ENCODE results near the gene ZNF624.

ZNF624 gene

GRCh38 chr17:16662936-16663335 is 9.3 kb upstream of the ZNF624 start:
- ChIA-PET POLR2A (no interaction called here), CTCF (no interaction called here)
- TF ChIP-seq FOXM1 (IDR thresholded peaks at IDR 0.05; ENCODE audit: borderline replicate concordance), result no peak
- TF ChIP-seq ZNF384 (IDR thresholded peaks at IDR 0.05), result no peak
- TF ChIP-seq ELF4 (IDR thresholded peaks at IDR 0.05), result no peak
- DNase-seq (ENCODE audit: extremely low spot score), result no peak

GRCh38 chr17:16661217-16661616 is 7.6 kb upstream of the ZNF624 start:
- POLR2A ChIA-PET, result no interaction called here
- no peak for TF ChIP-seq CTBP1 (IDR thresholded peaks at IDR 0.05; ENCODE audit: borderline replicate concordance)
- no peak for TF ChIP-seq LEF1 (IDR thresholded peaks at IDR 0.05; ENCODE audit: borderline replicate concordance)
- TF ChIP-seq ZNF384 (IDR thresholded peaks at IDR 0.05), result no peak
- TF ChIP-seq FOXA1 (IDR thresholded peaks at IDR 0.05), result no peak
- no peak for TF ChIP-seq NFRKB (IDR thresholded peaks at IDR 0.05)
- no peak for TF ChIP-seq SUZ12 (IDR thresholded peaks at IDR 0.05)
- no peak for TF ChIP-seq FOXK2 (IDR thresholded peaks at IDR 0.05)
- TF ChIP-seq ELF4 (IDR thresholded peaks at IDR 0.05), result no peak
- no peak for TF ChIP-seq SP1 (IDR thresholded peaks at IDR 0.05)
- no peak for TF ChIP-seq TARDBP (IDR thresholded peaks at IDR 0.05)
- no peak for TF ChIP-seq BHLHE40 (IDR thresholded peaks at IDR 0.05; ENCODE audit: borderline replicate concordance)
- TF ChIP-seq FOXM1 (IDR thresholded peaks at IDR 0.05; ENCODE audit: borderline replicate concordance), result no peak
- no peak for TF ChIP-seq L3MBTL2 (conservative IDR thresholded peaks at IDR 0.05)
- TF ChIP-seq HDGF (IDR thresholded peaks at IDR 0.05; ENCODE audit: borderline replicate concordance), result no peak
- DNase-seq (ENCODE audit: extremely low spot score), result no peak
- CTCF ChIA-PET, result no interaction called here

- no peak for DNase-seq (ENCODE audit: extremely low spot score)
- ChIA-PET CTCF (no interaction called here), POLR2A (interaction anchor here (1.6 to 1.9 kb wide), 2 partner anchors 117 to 214 kb away, joined by 9 read pairs; no protein-coding TSS in a partner anchor)
- TF ChIP-seq PKNOX1 (IDR thresholded peaks at IDR 0.05) (peak; percentile 18; the same call in 1 of the 2 replicates), CTBP1 (IDR thresholded peaks at IDR 0.05; ENCODE audit: borderline replicate concordance) (no peak), HDGF (IDR thresholded peaks at IDR 0.05; ENCODE audit: borderline replicate concordance) (no peak)
Observed at GRCh38 chr17:16652847-16653366, 743 bp downstream of the ZNF624 start.

- DNase-seq (ENCODE audit: extremely low spot score), result no peak
- CTCF ChIA-PET, result no interaction called here
- POLR2A ChIA-PET, result interaction anchor here (1.6 to 1.9 kb wide), 2 partner anchors 116 to 213 kb away, joined by 9 read pairs; no protein-coding TSS in a partner anchor
- TF ChIP-seq FOXK2 (IDR thresholded peaks at IDR 0.05) (no peak), TARDBP (IDR thresholded peaks at IDR 0.05) (no peak), L3MBTL2 (conservative IDR thresholded peaks at IDR 0.05) (no peak), FOXM1 (IDR thresholded peaks at IDR 0.05; ENCODE audit: borderline replicate concordance) (no peak)
Observed at GRCh38 chr17:16652252-16652651, 1.4 kb downstream of the ZNF624 start.

- no peak for DNase-seq (ENCODE audit: extremely low spot score)
- ChIA-PET CTCF (no interaction called here), POLR2A (no interaction called here)
- no peak for TF ChIP-seq ARNT (IDR thresholded peaks at IDR 0.05)
- TF ChIP-seq ELF4 (IDR thresholded peaks at IDR 0.05), result no peak
- no peak for TF ChIP-seq ZNF384 (IDR thresholded peaks at IDR 0.05)
- no peak for TF ChIP-seq NFRKB (IDR thresholded peaks at IDR 0.05)
- TF ChIP-seq FOXM1 (IDR thresholded peaks at IDR 0.05; ENCODE audit: borderline replicate concordance), result no peak
- no peak for TF ChIP-seq CTBP1 (IDR thresholded peaks at IDR 0.05; ENCODE audit: borderline replicate concordance)
- no peak for TF ChIP-seq LEF1 (IDR thresholded peaks at IDR 0.05; ENCODE audit: borderline replicate concordance)
- no peak for TF ChIP-seq FOXK2 (IDR thresholded peaks at IDR 0.05)
- no peak for TF ChIP-seq FOXA1 (IDR thresholded peaks at IDR 0.05)
- TF ChIP-seq SUZ12 (IDR thresholded peaks at IDR 0.05), result no peak
- TF ChIP-seq TARDBP (IDR thresholded peaks at IDR 0.05), result no peak
- TF ChIP-seq SP1 (IDR thresholded peaks at IDR 0.05), result no peak
- no peak for TF ChIP-seq PKNOX1 (IDR thresholded peaks at IDR 0.05)
- TF ChIP-seq HDGF (IDR thresholded peaks at IDR 0.05; ENCODE audit: borderline replicate concordance), result no peak
- no peak for TF ChIP-seq L3MBTL2 (conservative IDR thresholded peaks at IDR 0.05)
- TF ChIP-seq BHLHE40 (IDR thresholded peaks at IDR 0.05; ENCODE audit: borderline replicate concordance), result no peak
Observed at GRCh38 chr17:16649585-16649984, 4.1 kb downstream of the ZNF624 start.

GRCh38 chr17:16639438-16639837 is 14.2 kb downstream of the ZNF624 start:
- ChIA-PET POLR2A (no interaction called here), CTCF (no interaction called here)
- DNase-seq (ENCODE audit: extremely low spot score), result no peak
- TF ChIP-seq ARNT (IDR thresholded peaks at IDR 0.05), result no peak
- no peak for TF ChIP-seq TARDBP (IDR thresholded peaks at IDR 0.05)
- no peak for TF ChIP-seq SP1 (IDR thresholded peaks at IDR 0.05)
- TF ChIP-seq ZNF384 (IDR thresholded peaks at IDR 0.05), result no peak
- TF ChIP-seq LEF1 (IDR thresholded peaks at IDR 0.05; ENCODE audit: borderline replicate concordance), result no peak
- no peak for TF ChIP-seq PKNOX1 (IDR thresholded peaks at IDR 0.05)
- TF ChIP-seq HDGF (IDR thresholded peaks at IDR 0.05; ENCODE audit: borderline replicate concordance), result no peak
- TF ChIP-seq FOXA1 (IDR thresholded peaks at IDR 0.05), result no peak
- TF ChIP-seq ELF4 (IDR thresholded peaks at IDR 0.05), result no peak
- no peak for TF ChIP-seq NFRKB (IDR thresholded peaks at IDR 0.05)
- no peak for TF ChIP-seq SUZ12 (IDR thresholded peaks at IDR 0.05)
- no peak for TF ChIP-seq L3MBTL2 (conservative IDR thresholded peaks at IDR 0.05)
- TF ChIP-seq FOXK2 (IDR thresholded peaks at IDR 0.05), result no peak
- TF ChIP-seq FOXM1 (IDR thresholded peaks at IDR 0.05; ENCODE audit: borderline replicate concordance), result no peak
- no peak for TF ChIP-seq BHLHE40 (IDR thresholded peaks at IDR 0.05; ENCODE audit: borderline replicate concordance)
- TF ChIP-seq CTBP1 (IDR thresholded peaks at IDR 0.05; ENCODE audit: borderline replicate concordance), result no peak

Measured in HEK293T (cell line).